NCI-H748 (cell line): Measurements from ENCODE around the gene KANK4.

Experiments used
- DNase-seq: peaks from one replicate; lab custom pipeline; 2025; ENCODE audit not compliant: unreplicated experiment; lab: John Stamatoyannopoulos, UW

The KANK4 gene

DNA sequence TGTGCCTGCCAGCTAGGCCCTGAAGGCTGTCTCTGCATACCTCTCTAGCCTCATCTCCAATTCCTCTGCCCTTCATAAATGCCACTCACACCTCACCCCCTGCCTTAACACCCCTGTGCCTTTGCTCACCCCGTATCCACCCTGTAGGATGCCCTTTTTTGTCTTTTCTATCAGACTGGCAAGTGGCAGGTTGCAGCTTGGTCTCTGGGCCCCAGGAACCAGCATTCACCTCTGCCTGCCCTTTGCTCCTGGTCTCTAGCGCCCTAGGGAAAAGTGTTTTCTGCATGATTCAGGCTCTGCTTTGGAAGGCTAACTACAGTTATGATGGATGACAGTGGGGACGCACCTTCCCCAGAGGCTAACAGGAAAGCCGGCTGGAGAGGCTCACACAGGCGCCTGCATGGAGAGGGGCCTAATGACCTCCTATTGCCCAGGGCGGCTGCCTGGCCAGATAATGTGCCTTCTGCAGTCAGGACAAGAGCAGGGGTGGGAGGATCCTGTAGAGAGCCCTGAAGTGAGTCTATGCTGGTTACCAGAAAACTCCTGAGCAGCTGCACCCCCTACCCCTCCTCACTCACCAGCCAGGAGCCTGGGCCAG lies 11.2 kb downstream of the KANK4 start:
- no peak for DNase-seq

- no peak for DNase-seq
These were observed 11.8 kb downstream of the KANK4 start for GRCh38 chr1:62307446-62307845.

DNA sequence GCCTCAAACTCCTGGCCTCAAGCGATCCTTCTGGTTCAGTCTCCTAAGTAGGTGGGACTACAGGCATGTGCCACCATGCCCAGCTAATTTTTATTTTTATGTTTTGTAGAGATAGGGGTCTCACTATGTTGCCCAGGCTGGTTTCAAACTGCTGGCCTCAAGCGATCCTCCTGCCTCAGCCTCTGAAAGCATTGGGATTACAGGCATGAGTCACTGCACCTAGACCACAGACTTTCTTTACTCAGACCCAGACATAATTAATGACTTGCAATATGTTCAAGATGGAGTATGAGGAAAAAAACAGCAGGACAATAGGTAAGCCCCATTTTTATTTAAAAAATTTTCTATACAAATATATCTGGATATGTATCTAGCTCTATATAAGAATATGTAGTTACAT lies 13.2 kb downstream of the KANK4 start:
- no peak for DNase-seq

GRCh38 chr1:62304975-62305374 lies 14.3 kb downstream of the KANK4 start:
- peak; percentile 27 for DNase-seq

DNA sequence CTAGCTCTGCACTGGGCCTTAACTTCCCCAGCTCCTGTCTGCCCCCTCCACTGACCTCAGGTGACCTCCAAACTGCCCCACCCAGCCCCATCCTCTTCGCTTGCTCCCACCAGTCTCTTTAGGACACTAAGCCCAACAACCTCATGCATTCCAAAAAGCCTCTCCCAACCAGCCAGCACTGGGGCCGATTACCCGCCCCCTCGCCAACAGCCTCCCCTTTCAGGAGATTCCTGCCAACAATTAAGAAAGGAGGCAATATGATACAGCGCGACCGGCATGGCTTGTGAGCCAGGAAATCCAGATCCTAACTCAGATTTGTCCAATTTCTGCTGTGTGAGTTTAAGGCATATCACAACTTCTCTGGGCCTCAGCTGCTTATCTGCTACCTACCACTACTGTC lies 14.7 kb downstream of the KANK4 start:
- no peak for DNase-seq

DNA sequence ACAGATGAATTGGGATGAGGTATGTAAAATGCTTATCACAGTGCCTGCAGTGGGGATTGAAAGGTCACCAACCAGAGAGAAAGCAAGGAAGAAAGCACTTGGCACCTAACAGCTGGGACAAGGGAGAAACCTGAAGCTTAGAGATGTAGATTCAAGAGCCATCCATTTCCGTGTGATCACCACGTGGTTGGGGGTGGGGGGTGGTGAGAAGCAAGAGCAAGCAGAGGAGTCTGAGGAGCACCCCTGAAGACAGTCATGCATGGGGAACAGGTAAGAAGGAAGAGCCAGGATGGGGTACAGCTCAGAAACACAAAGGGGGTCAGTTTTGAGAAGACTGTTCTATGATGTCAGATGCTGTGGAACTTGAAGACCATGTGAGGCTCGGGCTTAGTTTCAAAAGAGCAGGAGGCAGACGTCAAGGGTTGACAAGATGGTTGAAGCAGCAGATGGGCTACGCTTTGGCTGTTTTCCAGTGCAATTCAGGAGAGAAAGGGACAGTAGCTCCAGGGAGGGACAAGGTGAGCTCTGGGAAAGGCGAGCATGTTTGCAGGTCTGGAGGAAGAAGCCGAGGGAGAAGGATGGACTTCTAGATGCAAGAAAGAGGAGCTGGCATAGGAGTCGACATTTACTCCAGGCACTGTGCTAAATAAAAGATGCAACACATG lies 17.4 kb downstream of the KANK4 start:
- no peak for DNase-seq

DNA sequence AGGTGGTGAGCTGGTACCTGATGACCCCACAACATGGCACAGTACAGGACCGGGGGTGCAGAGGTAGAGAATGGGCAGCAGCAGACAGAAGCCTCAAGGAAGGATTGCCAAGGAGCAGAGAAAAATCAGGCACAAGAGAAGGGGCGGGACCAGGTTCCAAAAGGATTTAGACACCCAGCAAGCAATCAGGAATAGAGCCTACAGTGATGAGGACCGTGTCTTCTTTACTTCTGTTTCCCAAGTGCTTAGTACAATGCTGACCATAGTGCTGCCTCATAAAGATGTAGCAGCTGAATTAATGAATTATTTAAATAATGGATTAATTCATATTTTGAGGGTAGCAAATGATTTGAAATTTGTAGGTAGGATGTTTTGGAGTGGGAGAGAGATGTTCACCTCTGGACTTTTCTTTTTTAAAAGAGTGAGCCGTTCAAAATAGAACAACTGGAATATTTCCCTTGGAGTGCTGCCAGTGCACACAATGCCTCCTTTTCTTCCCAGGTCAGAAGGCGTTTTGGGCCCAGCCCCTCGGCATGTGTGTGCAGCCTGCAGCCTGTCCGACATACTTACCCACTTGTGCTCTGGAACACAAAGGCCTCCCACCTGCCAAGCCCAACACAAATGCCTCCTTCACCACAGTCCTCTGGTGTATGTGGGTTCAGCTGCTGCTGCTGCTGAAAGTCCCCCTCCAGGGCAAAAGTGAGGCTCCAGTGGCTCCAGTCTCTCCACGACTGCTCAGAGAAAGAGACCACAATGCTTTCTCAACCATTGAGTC lies 19.6 kb downstream of the KANK4 start:
- DNase-seq = peak; percentile 92

GRCh38 chr1:62295921-62296491 lies 23.2 kb downstream of the KANK4 start:
- DNase-seq = no peak

DNA sequence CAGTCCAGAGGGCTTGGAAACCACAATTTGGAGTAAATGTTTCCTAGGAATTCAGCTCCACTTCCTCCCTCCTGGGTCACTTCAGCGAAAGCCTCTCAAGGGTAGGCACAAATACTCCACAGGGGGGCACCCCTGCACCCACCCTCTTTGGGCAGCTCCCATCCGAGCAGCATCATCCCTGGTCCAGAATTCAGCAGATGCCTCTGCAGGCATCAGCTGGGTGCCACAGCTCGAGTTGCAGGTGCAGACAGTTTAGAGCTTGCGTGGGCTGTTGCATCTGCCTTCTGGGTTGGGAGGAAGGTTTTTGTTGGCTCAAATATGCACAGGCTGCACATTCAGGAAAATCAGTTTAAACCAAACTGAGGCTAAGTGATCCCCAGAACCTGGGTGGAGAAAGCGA lies 25.0 kb downstream of the KANK4 start:
- peak; percentile 11 for DNase-seq

DNA sequence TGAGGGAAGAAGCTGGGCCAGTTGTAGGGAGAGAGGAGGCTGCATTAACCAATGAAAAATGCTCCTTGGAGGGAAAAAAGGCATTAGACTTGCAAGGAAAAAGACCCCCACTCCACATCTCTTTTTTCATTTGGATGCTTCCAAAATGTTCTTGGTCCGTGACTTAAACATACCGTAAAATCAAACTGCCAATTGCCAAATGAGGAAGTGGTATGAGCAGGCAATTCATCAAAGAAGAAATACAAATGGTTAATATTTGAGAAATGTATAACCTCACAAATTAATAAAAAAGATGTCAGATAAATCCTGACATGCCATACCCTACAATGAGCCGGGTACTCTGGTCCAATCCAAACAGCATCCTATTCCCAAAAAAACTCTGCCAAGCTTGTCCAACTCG lies 30.6 kb downstream of the KANK4 start:
- no peak for DNase-seq

GRCh38 chr1:62288224-62288623 lies 31.0 kb downstream of the KANK4 start:
- DNase-seq = no peak

DNA sequence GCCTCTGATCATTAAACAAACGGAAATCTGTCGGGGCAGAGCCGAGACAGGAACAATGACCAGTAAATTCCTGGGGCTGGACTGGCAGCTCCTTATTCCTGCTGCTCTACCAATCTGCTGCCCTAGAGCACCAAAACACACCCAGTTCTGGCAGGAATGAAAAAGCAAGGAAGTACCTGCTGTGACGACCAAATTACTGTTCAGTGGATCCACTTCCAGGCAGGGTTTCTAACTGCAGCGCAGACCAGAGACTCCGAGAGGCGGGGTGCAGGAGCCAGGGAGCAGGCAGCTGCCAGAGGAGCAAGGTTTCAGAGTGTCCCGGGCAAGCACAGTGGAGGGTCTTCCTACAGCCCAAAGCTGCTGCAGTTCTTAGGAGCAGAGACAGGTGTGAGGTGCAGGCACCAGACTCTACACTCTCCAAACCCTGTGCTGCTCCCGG lies 32.4 kb downstream of the KANK4 start:
- peak; percentile 65 for DNase-seq

GRCh38 chr1:62285984-62286785 lies 33.0 kb downstream of the KANK4 start:
- DNase-seq = peak; percentile 63

GRCh38 chr1:62285440-62285839 lies 33.8 kb downstream of the KANK4 start:
- no peak for DNase-seq

DNA sequence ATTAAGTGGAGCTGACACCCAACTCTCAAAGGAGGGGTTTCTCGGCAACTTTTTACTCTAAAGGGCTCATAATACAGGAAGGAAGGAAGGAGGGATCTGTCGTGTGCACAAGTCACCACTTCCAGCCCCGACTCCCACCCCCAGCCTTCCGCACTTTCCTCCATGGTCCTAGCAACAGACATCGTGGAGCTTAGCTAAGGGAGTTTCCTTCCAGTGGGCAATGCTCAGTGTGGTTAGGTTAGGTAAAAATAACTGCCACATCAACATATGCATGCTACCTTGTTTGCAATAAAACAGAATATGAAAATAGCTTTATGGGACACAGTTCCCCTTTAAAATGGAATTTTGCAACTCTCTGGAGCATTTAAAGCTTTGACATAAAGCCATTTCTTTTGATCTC lies 35.2 kb downstream of the KANK4 start:
- no peak for DNase-seq

DNA sequence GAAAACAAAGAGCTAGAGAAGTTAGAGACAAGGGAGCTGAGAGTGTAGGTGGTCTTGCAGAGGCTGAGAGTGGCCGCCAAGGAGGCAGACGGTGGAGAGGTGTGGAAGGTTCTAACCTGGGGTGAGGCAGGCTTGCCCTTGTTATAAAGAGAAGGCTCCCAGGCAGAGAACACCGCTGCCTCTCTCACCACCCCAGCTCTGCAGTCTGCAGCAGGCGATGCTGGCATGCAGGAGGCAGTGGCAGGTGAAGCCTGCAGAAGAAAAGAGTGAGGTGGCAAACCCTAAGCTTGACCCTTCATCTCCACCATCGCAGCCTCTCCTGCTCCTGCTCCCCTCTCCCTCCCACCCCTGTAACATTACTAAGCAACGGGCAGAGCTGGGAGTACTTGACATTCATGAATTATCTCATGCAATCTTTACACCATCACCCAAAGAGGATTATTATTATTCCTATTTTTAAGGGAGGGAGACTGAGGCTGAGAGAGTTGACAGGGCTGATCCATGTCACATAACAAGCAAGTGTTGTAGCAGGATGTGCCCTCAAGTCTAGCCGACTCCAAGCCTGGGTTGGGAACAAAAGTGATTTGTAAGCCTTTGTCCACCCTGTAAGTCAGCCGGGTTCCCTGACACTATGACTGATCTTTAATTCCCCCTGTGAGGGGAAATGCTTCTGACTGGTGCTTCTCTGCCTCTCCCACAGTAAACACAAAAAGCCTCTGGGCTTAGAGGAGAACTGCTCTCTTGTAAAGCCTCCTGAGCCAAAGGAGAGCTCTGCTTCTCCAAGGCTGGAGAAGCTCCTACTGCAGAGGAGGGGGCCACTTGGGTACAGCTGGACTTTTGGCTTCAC lies 36.1 kb downstream of the KANK4 start:
- no peak for DNase-seq

GRCh38 chr1:62281922-62282555 lies 37.2 kb downstream of the KANK4 start:
- DNase-seq = no peak

- DNase-seq = no peak
These were observed 38.2 kb downstream of the KANK4 start for GRCh38 chr1:62280960-62281465.

GRCh38 chr1:62280150-62280549 lies 39.1 kb downstream of the KANK4 start:
- DNase-seq = no peak
